Stimulated activated CD8-positive, alpha-beta memory T cell treated with anti-CD3 and anti-CD28 coated beads, Interleukin-7, amount 100 ng/mL, for 48 hours (primary cell): ENCODE measurements around the gene ESPNL.
"Not testable (repeated sequence)": the region's sequence is repeated elsewhere in the genome, so short reads cannot be mapped to it uniquely, and the experiment has no call there.

Experiments
- DNase-seq, 2 donors: peaks; one replicate each; pipeline ENCODE4 v3.0.0-alpha.2; 2020; ENCODE audit warnings: low read depth in 1 of 2; ENCODE audit errors: extremely low read depth in 1 of 2

The ESPNL gene, protein sequence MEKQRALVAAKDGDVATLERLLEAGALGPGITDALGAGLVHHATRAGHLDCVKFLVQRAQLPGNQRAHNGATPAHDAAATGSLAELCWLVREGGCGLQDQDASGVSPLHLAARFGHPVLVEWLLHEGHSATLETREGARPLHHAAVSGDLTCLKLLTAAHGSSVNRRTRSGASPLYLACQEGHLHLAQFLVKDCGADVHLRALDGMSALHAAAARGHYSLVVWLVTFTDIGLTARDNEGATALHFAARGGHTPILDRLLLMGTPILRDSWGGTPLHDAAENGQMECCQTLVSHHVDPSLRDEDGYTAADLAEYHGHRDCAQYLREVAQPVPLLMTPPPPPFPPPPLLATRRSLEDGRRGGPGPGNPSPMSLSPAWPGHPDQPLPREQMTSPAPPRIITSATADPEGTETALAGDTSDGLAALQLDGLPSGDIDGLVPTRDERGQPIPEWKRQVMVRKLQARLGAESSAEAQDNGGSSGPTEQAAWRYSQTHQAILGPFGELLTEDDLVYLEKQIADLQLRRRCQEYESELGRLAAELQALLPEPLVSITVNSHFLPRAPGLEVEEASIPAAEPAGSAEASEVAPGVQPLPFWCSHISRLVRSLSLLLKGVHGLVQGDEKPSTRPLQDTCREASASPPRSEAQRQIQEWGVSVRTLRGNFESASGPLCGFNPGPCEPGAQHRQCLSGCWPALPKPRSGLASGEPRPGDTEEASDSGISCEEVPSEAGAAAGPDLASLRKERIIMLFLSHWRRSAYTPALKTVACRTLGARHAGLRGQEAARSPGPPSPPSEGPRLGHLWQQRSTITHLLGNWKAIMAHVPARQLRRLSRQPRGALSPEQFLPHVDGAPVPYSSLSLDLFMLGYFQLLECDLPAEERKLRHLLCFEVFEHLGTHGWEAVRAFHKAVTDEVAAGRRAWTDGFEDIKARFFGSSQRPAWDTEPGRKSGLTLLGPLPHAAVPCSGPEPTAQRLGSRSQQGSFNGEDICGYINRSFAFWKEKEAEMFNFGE

DNA sequence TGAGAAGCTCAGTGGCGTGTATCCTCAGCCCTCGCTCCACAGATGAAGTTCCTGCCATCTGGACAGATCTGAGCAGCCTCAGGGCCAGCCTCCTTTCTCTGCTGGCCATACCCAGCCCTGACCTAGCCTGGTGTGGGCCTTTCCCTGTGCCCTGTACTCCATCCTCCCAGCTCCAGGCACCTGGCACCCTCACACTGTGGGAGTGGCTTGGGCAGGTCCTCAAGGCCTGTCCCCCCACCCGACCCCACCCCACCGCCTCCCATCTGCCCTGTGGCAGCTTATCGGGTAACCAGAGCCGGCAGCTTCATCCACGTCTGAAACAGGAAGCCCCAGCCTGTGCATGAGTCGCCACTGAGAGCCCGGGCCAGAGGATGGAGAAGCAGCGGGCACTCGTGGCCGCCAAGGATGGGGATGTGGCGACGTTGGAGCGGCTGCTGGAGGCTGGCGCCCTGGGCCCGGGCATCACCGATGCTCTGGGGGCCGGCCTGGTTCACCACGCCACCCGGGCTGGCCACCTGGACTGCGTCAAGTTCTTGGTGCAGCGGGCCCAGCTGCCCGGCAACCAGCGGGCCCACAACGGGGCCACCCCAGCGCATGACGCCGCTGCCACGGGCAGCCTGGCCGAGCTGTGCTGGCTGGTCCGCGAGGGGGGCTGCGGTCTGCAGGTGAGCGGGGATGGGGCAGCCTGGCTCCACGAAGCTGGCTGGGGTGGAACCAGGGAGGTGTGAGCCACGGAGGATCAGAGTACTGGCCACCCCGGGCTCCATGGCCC lies at the start of gene ESPNL:
Gene ESPNL, plus strand, starts transcription at position 292 of the 772 bp plus-strand sequence. Its CDS starts 80 bp downstream, at position 372.
- DNase-seq: no peak

- no peak for DNase-seq
Measured at GRCh38 chr2:238053191-238053776, 46.9 kb upstream of the ESPNL start.

DNA sequence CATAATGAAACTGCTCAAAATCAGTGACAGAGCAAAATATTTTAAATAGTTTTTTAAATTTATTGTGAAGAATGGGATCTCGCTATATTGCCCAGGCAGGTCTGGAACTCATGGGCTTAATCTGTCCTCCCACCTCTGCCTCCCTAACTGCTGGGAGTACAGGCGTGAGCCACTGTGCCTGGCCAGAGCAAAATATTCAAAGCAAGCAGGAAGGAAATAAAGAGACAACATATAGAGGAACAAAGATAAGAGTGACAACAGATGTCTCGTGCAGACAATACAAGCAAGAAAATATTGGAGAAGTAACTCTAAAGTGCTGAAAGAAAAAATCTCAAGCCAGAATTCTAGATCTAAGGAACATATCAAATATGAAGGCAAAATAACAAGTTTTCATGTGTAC lies 44.3 kb upstream of the ESPNL start:
- no peak for DNase-seq

DNA sequence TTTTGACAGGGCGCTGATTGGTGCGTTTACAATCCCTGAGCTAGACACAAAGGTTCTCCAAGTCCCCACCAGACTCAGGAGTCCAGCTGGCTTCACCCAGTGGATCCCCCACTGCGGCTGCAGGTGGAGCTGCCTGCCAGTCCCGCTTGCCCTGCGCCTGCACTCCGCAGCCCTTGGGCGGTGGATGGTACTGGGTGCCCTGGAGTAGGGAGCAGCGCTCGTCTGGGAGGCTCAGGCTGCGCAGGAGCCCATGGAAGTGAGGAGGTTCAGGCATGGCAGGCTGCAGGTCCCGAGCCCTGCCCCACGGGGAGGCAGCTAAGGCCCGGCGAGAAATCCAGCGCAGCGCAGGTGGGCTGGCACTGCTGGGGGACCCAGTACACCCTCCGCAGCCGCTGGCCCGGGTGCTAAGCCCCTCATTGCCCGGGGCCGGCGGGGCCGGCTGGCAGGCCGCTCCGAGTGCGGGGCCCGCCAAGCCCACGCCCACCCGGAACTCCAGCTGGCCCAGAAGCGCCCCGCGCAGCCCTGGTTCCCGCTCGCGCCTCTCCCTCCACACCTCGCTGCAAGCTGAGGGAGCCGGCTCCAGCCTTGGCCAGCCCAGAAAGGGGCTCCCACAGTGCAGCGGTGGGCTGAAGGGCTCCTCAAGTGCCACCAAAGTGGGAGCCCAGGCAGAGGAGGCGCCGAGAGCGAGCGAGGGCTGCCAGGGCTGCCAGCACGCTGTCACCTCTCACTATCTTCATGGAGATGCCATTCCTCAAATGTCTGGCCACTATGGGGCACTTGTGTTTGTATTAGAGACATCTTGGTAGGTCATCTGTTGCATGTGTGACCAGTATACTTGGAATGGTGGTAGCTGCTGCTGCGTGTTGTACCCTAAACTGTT lies 42.2 kb upstream of the ESPNL start:
- not testable (repeated sequence) for DNase-seq

DNA sequence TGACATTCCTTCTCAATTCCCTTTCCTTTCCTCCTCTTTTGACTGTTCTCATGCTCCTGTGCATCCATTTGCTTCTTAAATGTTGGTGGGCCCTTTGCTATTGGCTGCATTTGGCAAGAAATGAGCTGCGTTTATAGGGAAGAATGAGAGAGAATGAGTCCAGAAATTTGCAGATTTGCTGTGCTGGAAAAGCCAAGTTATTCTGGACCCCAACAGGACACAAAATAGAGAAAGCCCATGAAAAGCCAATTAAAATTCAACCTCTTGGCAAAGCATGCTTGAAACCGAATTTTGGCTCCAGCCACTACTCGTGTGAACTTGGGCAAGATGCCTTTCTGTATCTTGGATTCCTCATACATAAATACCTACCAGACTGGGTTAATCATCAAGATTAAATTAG lies 40.6 kb upstream of the ESPNL start:
- no peak for DNase-seq

DNA sequence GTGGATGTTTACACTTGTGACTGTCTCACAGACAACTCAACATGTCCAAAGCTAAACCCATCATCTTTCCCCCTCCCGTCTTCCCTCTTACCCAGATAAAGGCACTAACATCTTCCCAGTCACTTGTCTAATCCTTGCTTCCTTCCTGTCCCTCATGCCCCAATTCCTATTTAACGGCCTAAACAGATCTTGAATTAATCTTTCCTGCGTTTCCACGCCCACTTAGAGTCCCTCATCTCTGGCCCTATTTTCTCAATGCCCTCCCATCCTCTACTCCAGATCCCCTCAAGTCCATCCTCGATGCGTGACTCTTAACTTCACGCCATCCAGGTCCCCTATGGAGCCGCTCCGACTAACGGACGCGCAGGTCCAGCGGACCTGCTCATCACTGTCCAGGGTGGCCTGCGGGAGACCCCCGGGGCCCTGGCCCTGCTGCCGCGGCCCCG lies 40.0 kb upstream of the ESPNL start:
- DNase-seq: no peak

GRCh38 chr2:238060542-238061314 lies 39.4 kb upstream of the ESPNL start, which contains the start of gene SCLY:
Gene SCLY, plus strand, starts transcription at chr2:238061001. Its CDS starts 54 bp downstream, at chr2:238061055.
- peak; percentile 93 to 95 for DNase-seq

DNA sequence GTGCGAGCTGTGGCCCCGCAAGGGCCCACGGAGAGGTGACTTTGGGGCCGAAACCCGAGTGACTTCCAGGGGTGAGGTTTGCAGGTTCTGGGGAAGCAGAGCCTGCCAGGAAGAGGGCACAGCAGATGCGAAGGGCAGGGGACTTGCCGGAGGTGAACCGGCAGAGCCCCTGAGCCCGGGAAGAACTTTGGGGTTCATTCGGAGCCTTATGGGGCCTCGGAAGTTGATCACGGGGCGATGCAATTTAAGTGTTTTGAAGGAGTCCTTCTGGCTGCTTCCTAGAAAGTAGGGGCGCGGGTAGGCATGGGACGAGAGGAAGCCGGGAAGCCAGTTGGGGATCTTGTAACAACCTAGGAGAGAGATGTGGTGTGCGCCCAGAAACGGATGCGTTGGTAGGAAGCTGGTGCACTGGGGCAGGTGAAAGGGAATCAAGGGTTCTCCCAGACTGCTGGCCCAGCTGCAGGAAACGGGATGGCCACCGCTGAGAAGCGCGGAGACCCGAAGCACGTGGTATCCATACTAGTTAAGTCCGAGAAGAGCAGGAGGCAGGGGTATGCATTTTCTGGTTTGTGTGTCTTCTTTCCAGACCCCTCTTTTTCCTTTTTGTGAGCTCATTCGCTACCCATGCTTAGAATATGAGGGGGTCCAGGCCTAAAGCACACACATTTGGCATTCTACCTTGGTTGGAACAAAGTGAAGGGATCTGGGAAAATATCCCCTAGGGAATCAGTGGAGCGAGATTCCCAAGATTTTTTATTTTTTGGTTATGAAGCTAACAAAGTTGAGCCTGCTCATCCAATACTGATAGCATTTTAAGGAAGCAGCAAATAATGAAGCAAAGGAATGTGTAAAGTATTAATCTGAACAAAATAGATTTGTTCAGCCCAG lies 38.6 kb upstream of the ESPNL start:
- peak in 1 of 2 donors; percentile 18 for DNase-seq

DNA sequence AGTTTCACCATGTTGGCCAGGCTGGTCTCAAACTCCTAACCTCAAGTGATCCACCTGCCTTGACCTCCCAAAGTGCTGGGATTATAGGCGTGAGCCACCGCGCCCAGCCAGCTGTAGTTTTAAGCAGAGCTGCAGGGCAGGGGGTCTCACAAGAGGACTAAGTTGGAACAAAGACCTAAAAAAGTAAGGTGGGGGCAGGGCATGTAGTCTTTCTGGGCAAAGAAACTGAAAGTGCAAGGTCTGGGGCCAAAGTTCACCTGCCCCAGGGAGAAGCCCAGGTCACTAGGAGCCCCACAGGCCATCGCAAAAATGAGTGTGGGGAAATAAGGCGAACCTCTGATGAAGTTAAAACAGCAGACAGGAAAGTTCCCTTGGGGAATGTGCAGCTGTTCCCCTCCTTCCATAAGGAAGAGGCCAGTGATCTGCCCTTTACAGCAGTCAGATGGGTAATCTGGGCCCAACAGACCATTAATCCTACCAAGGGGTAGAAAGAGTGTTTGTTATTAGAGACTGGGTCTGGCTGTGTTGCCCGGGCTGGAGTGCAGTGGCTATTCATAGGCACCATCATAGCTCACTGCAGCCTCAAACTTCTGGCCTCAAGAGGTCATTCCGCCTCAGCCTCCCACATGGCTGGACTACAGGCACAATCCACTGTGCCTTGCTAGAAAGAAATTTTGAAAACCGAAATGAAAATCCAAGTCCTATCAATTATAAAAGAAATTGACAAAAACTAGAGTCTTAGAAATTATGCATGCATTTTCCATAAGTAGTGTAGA lies 36.5 kb upstream of the ESPNL start:
- no peak for DNase-seq

DNA sequence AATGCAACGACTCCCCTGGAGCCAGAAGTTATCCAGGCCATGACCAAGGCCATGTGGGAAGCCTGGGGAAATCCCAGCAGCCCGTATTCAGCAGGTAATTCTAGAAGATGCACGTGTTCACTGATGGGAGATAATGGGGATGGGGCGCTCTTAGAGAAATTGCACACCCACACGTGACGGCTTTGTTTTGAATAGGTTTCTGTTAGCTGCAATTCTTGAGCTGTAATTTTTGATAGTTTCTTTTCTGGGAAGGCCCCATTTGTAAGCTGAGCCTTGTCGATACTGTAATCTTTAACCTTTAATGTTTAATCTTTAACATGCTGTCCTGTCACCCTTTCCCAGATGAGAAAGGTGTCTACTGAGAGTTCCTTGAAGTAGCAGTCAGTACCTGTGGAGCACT lies 35.8 kb upstream of the ESPNL start:
- DNase-seq: no peak

DNA sequence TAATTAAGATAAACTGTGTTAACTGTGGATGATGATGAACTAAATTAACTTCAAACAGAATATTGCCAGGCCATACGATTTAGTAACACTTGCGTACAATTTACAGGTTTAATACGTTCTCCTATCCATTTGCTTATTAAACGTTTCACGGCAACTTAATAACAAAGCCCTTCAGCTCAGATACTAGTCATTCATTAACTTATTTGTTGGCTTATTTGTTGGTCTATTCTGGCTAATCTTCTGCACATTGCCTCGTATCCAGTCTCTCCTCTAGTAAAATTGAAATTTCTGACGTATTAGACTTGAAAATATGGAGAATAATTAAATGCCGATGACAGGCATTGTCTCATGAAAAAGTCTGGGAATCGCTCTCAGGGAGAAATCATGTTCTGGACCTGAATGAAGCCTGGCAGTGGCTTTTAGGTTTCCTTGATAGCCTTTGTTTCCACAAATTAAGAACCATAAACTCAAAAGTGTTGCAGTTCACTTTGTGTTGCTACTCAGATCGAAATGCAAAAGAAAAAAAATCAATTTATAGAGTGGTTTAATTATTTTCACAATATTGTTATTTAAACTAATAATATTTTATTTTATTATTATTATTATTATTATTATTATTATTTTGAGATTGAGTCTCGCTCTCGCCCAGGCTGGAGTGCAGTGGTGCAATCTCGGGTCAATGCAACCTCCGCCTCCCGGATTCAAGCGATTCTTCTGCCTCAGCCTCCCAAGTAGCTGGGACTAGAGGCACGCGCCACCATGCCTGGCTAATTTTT lies 34.9 kb upstream of the ESPNL start:
- DNase-seq: no peak

DNA sequence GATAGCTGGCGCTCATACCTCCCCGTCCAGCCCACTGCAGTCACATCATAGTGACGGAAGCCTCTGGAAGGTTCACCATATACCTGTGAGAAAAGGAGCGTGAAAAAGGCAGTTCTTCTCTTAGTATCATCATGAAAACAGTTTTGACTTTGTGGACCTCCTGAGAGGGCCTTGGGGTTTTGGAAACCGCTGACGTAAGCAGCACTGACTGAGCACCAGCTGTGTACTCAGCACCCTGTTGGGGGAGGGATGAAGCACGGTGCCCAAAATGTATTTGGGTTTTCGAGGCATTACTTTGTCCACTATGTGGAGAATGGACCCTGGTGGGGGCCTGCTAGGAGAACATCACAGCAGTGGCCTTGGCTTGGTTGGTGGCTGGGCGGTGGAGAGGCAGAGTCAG lies 33.9 kb upstream of the ESPNL start:
- no peak for DNase-seq

DNA sequence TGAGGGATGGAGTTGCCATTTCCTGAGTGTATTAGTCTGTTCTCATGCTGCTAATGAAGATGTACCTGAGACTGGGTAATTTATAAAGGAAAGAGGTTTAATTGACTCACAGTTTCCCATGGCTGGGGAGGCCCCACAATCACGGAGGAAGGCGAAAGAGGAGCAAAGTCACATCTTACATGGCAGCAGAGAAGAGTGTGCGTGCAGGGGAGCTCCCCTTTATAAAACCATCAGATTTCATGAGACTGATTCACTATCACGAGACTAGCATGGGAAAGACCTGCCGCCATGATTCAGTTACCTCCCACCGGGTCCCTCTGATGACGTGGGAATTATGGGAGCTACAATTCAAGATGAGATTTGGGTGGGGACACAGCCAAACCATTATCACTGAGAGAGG lies 33.4 kb upstream of the ESPNL start:
- not testable (repeated sequence) for DNase-seq

DNA sequence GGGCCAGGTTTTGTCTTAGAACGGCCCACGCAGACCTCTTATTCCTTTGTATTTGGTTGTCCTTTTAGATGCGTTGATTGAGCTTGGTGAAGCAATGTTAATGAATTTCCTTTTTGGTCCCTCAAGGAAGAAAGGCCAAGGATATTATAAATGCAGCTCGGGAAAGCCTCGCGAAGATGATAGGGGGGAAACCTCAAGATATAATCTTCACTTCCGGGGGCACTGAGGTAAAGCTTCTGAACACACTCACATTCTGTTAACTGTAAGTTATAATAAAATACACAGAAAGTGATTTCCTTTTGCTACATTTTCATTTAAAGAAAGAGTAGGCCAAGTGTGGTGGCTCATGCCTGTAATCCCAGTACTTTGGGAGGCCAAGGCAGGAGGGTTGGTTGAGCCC lies 32.2 kb upstream of the ESPNL start:
- no peak for DNase-seq

- DNase-seq: no peak
Measured at GRCh38 chr2:238069021-238069709, 31.0 kb upstream of the ESPNL start.
